Right lung (tissue), 5 donors: Measurements from ENCODE around the gene ZNF438. TPM values are rescaled to one million over a fixed set of nuclear protein-coding genes. Genes with fewer than 3 reads are reported as not detected.

ENCODE experiments used
- DNase-seq, 2 donors: peaks; one replicate each; pipeline ENCODE4 v3.0.0-alpha.2; 2013
- polyA plus RNA-seq, 5 donors: library from polyadenylated mRNA; unstranded; fragments of 120-200 nt; gene quantifications; one replicate each; pipeline versions ENCODE4 v1.2.1 to v1.2.3, GENCODE V29; 2013; ENCODE audit warnings: inconsistent platforms in 1 of 5, low replicate concordance in 1 of 5; ENCODE audit not compliant: insufficient read length in 5 of 5, insufficient read depth in 1 of 5

Gene ZNF438
- polyA plus RNA-seq, 5 donors: 9.9 to 12.4 (median 10.7) TPM

DNA sequence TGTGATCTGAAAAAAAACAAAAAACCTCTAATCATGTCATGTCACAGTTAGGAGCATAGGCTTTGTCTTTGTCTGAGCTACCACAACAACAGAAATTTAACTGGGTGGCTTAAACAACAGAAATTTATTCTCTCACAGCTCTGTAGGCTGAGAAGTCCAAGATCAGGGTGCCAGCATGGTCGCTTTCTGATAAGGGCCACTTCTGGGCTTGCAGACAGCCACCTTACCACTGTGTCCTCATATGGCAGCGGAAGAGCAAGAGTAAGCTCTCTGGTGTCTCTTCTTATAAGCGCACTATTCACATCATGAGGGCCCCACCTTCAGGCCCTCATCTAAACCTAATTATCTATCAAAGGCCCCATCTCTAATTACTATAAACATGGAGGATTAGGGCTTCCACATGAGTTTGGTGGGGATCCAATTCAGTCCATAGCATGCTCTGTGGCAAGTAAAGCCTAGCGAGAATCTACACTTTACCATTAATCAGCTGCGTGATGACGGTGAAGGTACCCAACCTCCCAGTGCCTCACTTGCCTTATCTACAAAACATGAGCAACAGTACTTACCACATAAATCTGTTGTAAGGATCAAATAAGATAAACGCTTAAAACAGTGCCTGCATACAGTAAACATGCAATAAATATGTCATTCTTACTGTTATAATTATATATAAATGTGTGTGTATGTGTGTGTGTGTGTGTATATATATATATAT is 17.3 kb downstream of the ZNF438 start:
- no peak for DNase-seq

DNA sequence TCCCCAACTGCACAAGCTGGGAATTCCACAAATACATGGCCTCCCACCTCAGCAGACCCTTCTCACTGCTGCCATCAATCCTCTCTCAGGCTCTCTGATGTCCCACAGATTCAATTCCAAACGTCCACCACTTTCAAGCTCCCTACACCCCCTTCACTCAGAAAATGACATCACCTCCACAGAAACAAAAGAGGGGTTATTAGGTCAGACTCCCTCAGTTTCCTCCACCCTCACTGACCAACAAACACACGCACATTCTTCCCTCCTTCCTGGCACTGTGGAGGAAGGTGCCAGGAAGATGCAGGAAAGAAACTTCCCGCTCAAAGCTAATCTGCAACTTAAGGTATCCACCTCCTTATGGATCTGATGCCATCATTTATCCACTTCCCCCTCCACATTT is 18.3 kb downstream of the ZNF438 start:
- no peak for DNase-seq

DNA sequence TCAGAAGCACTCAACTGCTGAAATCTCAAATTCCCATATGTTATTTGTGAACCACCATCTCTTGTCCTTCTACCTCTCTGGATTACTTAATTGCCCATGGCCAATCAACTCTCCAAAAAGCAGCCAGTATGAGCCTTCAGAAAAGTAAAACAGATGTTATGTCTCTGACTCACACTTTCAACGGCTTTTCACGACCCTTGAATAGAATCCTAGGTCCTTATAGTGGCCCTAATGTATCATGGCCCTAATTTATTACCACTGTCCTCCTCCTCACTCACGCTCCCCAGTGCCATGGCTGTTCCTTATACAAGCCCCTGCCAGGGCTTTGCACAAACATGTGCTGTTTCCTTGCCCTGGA is 20.0 kb downstream of the ZNF438 start:
- no peak for DNase-seq

GRCh38 chr10:31011017-31011664 is 20.5 kb downstream of the ZNF438 start:
- no peak for DNase-seq

DNA sequence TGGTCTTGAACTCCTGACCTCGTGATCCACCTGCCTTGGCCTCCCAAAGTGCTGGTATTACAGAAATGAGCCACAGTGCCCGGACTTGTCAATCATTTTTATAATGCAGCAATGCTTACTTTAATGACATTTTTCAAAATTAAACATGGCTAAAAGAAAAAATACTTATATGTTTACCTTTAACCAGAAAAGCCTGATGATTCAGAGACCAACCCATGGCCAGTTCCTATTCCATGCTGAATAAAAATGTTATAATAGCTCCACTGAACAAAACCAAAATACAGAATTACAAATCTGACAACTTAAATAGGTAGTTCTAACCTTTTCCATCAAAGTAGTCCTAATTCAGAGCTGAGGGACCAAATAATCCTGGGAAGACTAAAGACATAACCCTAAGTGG is 21.6 kb downstream of the ZNF438 start:
- DNase-seq: no peak

GRCh38 chr10:31005895-31006294 is 25.8 kb downstream of the ZNF438 start:
- DNase-seq: no peak

DNA sequence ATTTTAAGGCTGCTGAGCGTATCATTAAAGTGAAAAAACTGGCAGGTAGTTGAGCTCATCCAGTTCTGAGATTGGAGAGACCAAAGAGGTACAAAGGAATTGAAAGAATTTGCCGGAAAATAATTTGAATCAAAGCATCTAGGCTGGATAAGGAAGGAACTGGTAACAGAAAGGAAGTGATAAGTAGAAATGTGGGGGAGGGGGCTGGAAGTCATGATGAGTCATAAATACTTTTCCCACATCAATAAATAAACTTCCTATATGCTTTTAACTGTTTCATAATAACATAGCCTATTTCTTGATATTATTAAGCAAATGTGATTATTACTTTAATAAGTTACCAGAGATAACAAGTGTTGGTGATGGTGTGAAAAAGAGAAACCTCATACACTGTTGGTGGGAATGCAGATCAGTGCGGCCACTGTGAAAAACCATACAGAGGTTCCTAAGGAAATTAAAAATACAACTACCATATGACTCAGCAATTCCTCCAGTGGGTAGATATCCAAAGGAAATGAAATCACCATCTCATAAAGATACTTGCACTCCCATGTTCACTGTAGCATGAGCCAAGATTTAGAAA is 27.0 kb downstream of the ZNF438 start:
- no peak for DNase-seq

DNA sequence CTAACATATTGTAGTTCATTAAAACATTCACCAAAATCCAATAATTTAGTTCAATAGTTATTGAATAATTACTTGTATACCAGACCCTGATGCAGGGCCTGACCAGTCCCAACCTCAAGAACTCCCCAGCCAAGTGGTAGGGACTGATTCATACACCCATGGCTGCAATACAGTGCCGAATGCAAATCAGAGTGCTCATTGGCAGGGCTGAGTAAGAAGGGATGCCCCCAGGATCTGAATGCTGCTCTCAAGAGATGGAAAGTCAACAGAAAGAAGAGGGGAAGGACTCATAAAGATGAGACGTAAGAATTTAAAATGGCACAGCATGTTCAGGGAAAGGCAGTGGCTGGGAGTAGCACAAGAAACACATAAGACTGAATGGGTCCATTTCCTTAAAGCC is 29.9 kb downstream of the ZNF438 start:
- no peak for DNase-seq

- DNase-seq: no peak
Observed at GRCh38 chr10:31000867-31001266, 30.8 kb downstream of the ZNF438 start.

GRCh38 chr10:31000071-31000782 is 31.4 kb downstream of the ZNF438 start:
- no peak for DNase-seq

- no peak for DNase-seq
Observed at GRCh38 chr10:30999070-30999712, 32.5 kb downstream of the ZNF438 start.

DNA sequence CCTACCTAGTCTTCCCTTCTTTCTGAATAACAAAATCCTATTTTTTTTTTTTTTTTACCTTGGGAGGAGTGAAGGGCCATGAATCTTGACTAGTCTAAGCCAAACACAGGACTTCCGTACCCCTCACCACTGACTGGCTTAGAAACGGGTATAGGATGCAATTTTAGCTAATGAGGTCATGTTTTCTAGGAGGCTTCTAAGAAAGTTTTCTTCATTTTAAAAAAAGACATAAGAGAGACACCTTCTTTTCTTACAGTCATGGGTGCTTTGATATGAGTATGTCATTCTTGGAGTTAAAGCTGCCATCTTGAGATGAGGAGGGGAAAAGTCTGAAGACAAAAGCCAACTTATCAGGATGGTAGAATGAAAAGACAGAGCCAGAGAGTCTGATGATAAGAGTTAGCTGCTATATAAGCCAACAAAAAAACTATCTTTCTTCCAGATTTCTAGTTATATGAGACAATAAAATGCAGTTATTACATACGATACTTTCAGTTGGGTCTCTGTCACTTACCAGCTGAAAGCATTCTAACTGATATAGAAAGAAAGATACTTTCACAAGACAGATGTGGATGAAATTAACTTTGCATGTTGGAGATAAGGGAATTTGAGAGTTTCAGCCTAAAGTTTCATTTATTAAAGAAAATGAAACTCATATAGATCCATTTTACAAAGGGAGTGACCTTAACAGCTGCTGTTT is 34.0 kb downstream of the ZNF438 start:
- DNase-seq: no peak

- DNase-seq: no peak
Observed at GRCh38 chr10:30996481-30997005, 35.1 kb downstream of the ZNF438 start.

DNA sequence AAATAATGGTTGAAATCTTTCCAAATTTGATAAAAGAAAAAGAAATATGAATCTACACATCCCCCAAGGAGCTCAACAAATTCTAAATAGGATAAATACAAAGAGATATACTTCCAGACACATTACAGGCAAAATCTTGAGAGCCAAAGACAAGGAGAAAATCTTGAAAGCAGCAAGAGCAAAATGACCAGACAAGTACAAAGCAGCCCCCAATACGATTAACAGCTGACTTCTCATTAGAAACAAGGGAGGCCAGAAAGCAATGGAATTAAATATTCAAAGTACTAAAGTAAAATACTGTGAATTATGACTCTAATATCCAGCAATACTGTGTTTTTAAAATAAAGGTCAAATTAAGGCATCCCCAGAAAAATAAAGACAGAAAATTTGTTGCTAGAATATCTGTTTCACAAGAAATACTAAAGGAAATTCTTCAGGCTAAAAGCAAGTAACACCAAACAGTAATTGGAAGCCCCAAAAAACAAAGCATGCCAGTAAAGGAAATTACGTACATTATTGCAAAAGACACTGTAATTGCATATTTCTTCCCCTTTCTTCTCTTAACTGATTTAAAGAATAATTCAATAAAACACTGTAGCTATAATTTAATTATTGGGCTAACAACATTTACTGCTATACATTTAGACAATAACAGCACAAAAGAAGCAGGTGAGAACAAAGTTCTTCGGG is 36.4 kb downstream of the ZNF438 start:
- DNase-seq: no peak

DNA sequence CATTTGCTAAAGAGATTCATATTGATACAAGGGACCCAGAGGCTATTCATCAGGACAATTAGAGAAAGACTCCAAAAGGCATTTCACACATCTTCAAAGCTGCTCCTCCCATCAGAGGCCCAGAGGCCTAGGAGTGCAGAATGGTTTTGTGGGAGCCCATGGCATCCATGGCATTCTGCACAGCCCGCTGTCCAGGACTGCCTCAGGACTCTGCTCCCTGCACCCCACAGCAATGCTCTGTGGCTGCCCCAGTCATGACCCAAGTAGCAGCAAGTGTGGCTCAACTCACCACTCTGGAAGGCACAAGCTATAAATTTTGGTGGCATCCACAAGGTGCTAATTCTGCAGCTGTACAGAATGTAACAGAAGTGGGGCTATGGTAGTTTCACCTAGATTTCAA is 38.5 kb downstream of the ZNF438 start:
- no peak for DNase-seq

DNA sequence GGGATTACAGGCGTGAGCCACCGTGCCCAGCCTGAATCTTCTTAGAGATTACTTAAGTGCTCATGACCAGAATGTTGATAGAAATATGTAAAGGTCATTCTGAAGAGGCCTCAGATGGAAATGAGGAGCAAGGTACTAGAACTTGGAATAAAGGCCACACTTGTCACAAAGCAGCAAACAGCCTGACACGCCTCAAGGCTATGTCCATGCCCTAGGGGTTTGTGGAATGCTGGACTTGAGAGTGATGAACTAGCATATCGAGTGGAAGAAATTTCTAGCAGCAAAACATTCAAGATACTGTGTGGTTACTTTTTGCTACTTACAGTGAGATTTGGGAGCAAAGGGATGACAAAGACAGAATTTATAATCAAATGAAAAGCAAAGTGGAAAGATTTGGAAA is 39.0 kb downstream of the ZNF438 start:
- no peak for DNase-seq

- no peak for DNase-seq
Observed at GRCh38 chr10:30991647-30992011, 40.0 kb downstream of the ZNF438 start.

- no peak for DNase-seq
Observed at GRCh38 chr10:30990971-30991646, 40.6 kb downstream of the ZNF438 start.

GRCh38 chr10:30990351-30990750 is 41.3 kb downstream of the ZNF438 start:
- no peak for DNase-seq

GRCh38 chr10:30988831-30989435 is 42.7 kb downstream of the ZNF438 start:
- DNase-seq: no peak
